Measurements from ENCODE around the gene WNK1.

Gene WNK1

GRCh38 chr12:902581-902980 is 150.2 kb downstream of the WNK1 start:
- Histone ChIP-seq H3K9me3 (ENCODE audit: insufficient read depth, low read length) (no peaks in the 10 kb centered on the region), H2AFZ (ENCODE audit: low read depth, low read length) (no peak overlapping the region), H3K79me2 (ENCODE audit: low read length) (peaks cover 2% of the 10 kb centered on the region; the same call in 1 of the 2 replicates), H3K4me2 (ENCODE audit: low read length) (no peak overlapping the region), H3K4me3 (ENCODE audit: low read length) (no peak overlapping the region), H3K27ac (ENCODE audit: low read length) (no peak overlapping the region), H3K36me3 (replicated peaks; ENCODE audit: low read depth, low read length) (peaks cover 63% of the 10 kb centered on the region), H4K20me1 (ENCODE audit: insufficient read depth, low read length) (no peaks in the 10 kb centered on the region), H3K27me3 (ENCODE audit: low read depth, low read length) (no peaks in the 10 kb centered on the region), H3K9ac (ENCODE audit: low read length) (no peak overlapping the region), H3K4me1 (ENCODE audit: low read length) (no peaks in the 10 kb centered on the region)
- no peak for TF ChIP-seq EZH2phosphoT487 (IDR thresholded peaks at IDR 0.05; ENCODE audit: low read depth)
- TF ChIP-seq CTCF (IDR thresholded peaks at IDR 0.05; ENCODE audit: low read depth, low read length), result no peak

DNA sequence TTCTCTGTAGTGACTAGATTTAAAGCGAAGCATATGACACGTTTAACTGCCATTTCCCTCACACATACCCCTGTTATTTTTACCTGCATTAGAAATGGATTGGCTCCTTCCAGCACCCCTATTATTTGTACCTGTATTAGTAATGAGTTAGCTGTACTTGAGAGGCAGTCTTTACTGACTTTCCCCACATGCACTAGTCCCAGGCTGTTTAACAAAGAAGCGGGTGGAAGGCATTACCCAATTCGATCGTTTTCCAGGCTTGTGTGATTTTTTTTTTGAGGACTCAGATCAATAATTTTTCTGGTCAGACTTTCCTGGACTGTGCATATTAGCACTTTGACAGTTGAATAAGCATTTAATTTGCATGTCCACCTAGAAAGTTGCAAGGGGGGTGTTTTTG is 150.7 kb downstream of the WNK1 start:
- no peak overlapping the region for H3K4me3 ChIP-seq (ENCODE audit: low read length)
- no peak for TF ChIP-seq CTCF (IDR thresholded peaks at IDR 0.05; ENCODE audit: low read depth, low read length)
- TF ChIP-seq EZH2phosphoT487 (IDR thresholded peaks at IDR 0.05; ENCODE audit: low read depth), result no peak
- H2AFZ ChIP-seq (ENCODE audit: low read depth, low read length), result no peak overlapping the region
- H3K27me3 ChIP-seq (ENCODE audit: low read depth, low read length), result no peaks in the 10 kb centered on the region
- peaks cover 2% of the 10 kb centered on the region; the same call in 1 of the 2 replicates for H3K79me2 ChIP-seq (ENCODE audit: low read length)
- no peak overlapping the region for H3K27ac ChIP-seq (ENCODE audit: low read length)
- no peaks in the 10 kb centered on the region for H4K20me1 ChIP-seq (ENCODE audit: insufficient read depth, low read length)
- peaks cover 64% of the 10 kb centered on the region for H3K36me3 ChIP-seq (replicated peaks; ENCODE audit: low read depth, low read length)
- no peak overlapping the region for H3K4me2 ChIP-seq (ENCODE audit: low read length)
- H3K9ac ChIP-seq (ENCODE audit: low read length), result no peak overlapping the region
- no peaks in the 10 kb centered on the region for H3K4me1 ChIP-seq (ENCODE audit: low read length)
- no peaks in the 10 kb centered on the region for H3K9me3 ChIP-seq (ENCODE audit: insufficient read depth, low read length)

DNA sequence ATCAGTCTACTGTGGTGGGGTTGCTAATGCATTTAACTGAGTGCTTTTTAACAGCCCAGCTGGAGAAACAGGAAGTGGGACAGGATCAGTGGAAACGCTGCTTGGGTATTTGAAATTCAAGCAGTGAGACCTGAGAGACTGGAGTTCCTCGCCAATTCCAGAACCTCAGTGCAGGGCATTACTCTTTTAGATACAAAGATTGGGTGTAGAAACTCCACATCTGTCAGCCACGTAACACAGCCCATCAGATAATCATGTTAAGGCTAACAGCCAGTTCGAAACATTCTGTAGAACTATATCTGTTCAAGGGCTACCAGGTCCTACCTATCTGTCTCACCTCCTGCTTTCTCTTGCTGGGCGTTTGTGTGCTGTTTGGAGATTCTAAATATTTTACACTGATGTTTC is 151.6 kb downstream of the WNK1 start:
- Histone ChIP-seq H3K9me3 (ENCODE audit: insufficient read depth, low read length) (no peaks in the 10 kb centered on the region), H3K9ac (ENCODE audit: low read length) (no peak overlapping the region), H3K36me3 (replicated peaks; ENCODE audit: low read depth, low read length) (peaks cover 72% of the 10 kb centered on the region), H3K79me2 (ENCODE audit: low read length) (peaks cover 2% of the 10 kb centered on the region; the same call in 1 of the 2 replicates), H3K4me2 (ENCODE audit: low read length) (no peak overlapping the region), H3K27ac (ENCODE audit: low read length) (no peak overlapping the region), H2AFZ (ENCODE audit: low read depth, low read length) (no peak overlapping the region), H3K4me1 (ENCODE audit: low read length) (no peaks in the 10 kb centered on the region), H3K4me3 (ENCODE audit: low read length) (no peak overlapping the region), H3K27me3 (ENCODE audit: low read depth, low read length) (no peaks in the 10 kb centered on the region), H4K20me1 (ENCODE audit: insufficient read depth, low read length) (no peaks in the 10 kb centered on the region)
- no peak for TF ChIP-seq EZH2phosphoT487 (IDR thresholded peaks at IDR 0.05; ENCODE audit: low read depth)
- TF ChIP-seq CTCF (IDR thresholded peaks at IDR 0.05; ENCODE audit: low read depth, low read length), result no peak

DNA sequence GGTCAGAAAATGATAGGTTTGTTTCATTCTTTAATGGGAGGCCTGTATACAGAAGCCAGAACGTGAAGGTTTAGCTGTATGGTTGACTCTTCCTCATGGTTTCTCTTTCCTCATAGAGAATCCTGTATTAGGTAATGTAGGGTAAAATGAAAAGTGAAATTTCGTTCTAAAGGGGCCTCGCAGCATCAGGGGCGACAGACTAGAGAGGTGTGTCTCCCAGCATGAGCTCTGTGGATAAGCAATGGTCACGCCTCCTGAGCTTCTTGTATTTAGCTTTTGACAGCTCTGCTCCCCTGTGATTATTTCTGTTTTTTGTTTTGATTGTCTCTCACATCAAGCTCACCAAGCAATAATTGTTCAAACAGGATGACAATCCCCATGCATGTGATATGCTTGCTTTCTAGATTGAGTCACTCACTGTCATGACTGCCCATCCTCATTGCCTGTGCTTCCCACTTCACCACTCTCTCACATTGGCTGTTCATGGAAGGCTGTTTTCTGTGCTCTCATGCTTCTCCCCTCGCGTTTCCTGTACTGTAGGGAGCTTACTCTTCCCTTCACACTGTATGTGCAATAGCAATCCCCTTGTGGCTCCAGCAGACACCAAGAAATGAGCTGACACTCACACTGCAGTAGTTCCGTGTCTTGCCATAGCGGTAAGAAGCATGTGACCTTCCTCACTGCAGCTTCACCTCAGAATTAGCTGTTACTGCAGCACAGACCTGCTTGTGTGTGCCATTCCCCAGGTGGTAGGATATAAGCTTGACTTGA is 153.1 kb downstream of the WNK1 start:
- Histone ChIP-seq H3K4me2 (ENCODE audit: low read length) (no peak overlapping the region), H3K9ac (ENCODE audit: low read length) (no peak overlapping the region), H3K79me2 (ENCODE audit: low read length) (peaks cover 2% of the 10 kb centered on the region; the same call in 1 of the 2 replicates), H3K4me1 (ENCODE audit: low read length) (no peaks in the 10 kb centered on the region), H3K27me3 (ENCODE audit: low read depth, low read length) (no peaks in the 10 kb centered on the region), H4K20me1 (ENCODE audit: insufficient read depth, low read length) (no peaks in the 10 kb centered on the region), H2AFZ (ENCODE audit: low read depth, low read length) (no peak overlapping the region), H3K4me3 (ENCODE audit: low read length) (no peak overlapping the region), H3K9me3 (ENCODE audit: insufficient read depth, low read length) (no peaks in the 10 kb centered on the region), H3K27ac (ENCODE audit: low read length) (no peak overlapping the region), H3K36me3 (replicated peaks; ENCODE audit: low read depth, low read length) (peaks cover 68% of the 10 kb centered on the region)
- no peak for TF ChIP-seq CTCF (IDR thresholded peaks at IDR 0.05; ENCODE audit: low read depth, low read length)
